Germinal center (tissue), 1 donor: ENCODE data around the gene LMOD1.
"Not testable (repeated sequence)": the region's sequence is repeated elsewhere in the genome, so short reads cannot be mapped to it uniquely, and the experiment has no call there.

Experiments used
- DNase-seq: peaks from one replicate; pipeline ENCODE4 v3.0.0; 2012; ENCODE audit warnings: mixed read lengths, low spot score

The LMOD1 gene

GRCh38 chr1:201914456-201915235, 31.7 kb downstream of the LMOD1 start:
- DNase-seq: no peak

- DNase-seq: no peak
Measured at GRCh38 chr1:201912832-201913231, 33.5 kb downstream of the LMOD1 start.

GRCh38 chr1:201911826-201912571, 34.3 kb downstream of the LMOD1 start:
- no peak for DNase-seq

GRCh38 chr1:201907621-201908020, 38.7 kb downstream of the LMOD1 start:
- no peak for DNase-seq

- no peak for DNase-seq
Measured at GRCh38 chr1:201906336-201906735, 40.0 kb downstream of the LMOD1 start.

GRCh38 chr1:201905234-201905890, 41.0 kb downstream of the LMOD1 start:
- DNase-seq: no peak

- no peak for DNase-seq
Measured at GRCh38 chr1:201904579-201904978, 41.8 kb downstream of the LMOD1 start.

GRCh38 chr1:201903135-201903534, 43.2 kb downstream of the LMOD1 start:
- no peak for DNase-seq

- DNase-seq: no peak
Measured at GRCh38 chr1:201902198-201902597, 44.1 kb downstream of the LMOD1 start.

GRCh38 chr1:201901036-201901435, 45.3 kb downstream of the LMOD1 start:
- DNase-seq: not testable (repeated sequence)

GRCh38 chr1:201900476-201900875, 45.9 kb downstream of the LMOD1 start:
- DNase-seq: no peak

GRCh38 chr1:201899683-201900429, 46.5 kb downstream of the LMOD1 start:
- no peak for DNase-seq

- DNase-seq: no peak
Measured at GRCh38 chr1:201898992-201899391, 47.4 kb downstream of the LMOD1 start.

- DNase-seq: no peak
Measured at GRCh38 chr1:201898240-201898894, 48.0 kb downstream of the LMOD1 start.

- no peak for DNase-seq
Measured at GRCh38 chr1:201896951-201897391, 49.4 kb downstream of the LMOD1 start.

- peak; percentile 85 for DNase-seq
Measured at GRCh38 chr1:201895913-201896807, 50.2 kb downstream of the LMOD1 start.

GRCh38 chr1:201895120-201895665, 51.2 kb downstream of the LMOD1 start:
- DNase-seq: no peak

- no peak for DNase-seq
Measured at GRCh38 chr1:201894343-201895119, 51.8 kb downstream of the LMOD1 start.

- DNase-seq: no peak
Measured at GRCh38 chr1:201893431-201893830, 52.9 kb downstream of the LMOD1 start.
